Stimulated activated CD8-positive, alpha-beta memory T cell treated with anti-CD3 and anti-CD28 coated beads, Interleukin-4, amount 100 ng/mL, for 4 hours (primary cell): Measurements from ENCODE around the gene ANKRD24.
"Not testable (repeated sequence)": the region's sequence is repeated elsewhere in the genome, so short reads cannot be mapped to it uniquely, and the experiment has no call there.

Experiments used
- DNase-seq, 2 donors: peaks; one replicate each; pipeline ENCODE4 v3.0.0-alpha.2; 2020; ENCODE audit warnings: low read depth in 2 of 2, low spot score in 1 of 2

Gene ANKRD24

GRCh38 chr19:4197625-4198466, 15.4 kb downstream of the ANKRD24 start:
- no peak for DNase-seq

GRCh38 chr19:4198467-4199126, 16.1 kb downstream of the ANKRD24 start:
- no peak for DNase-seq

- DNase-seq, result no peak
These were observed 17.3 kb downstream of the ANKRD24 start for GRCh38 chr19:4199699-4200293.

GRCh38 chr19:4200940-4201542, 18.6 kb downstream of the ANKRD24 start:
- no peak for DNase-seq

- DNase-seq, result no peak
These were observed 19.3 kb downstream of the ANKRD24 start for GRCh38 chr19:4201798-4202197.

- no peak for DNase-seq
These were observed 24.5 kb downstream of the ANKRD24 start for GRCh38 chr19:4206818-4207484.

GRCh38 chr19:4208385-4209094, 26.1 kb downstream of the ANKRD24 start:
- DNase-seq, result no peak

GRCh38 chr19:4210166-4210731, 27.8 kb downstream of the ANKRD24 start:
- DNase-seq, result no peak

GRCh38 chr19:4213116-4213515, 30.6 kb downstream of the ANKRD24 start:
- no peak for DNase-seq

- DNase-seq, result no peak
These were observed 33.3 kb downstream of the ANKRD24 start for GRCh38 chr19:4215807-4216206.

GRCh38 chr19:4216846-4217245, 34.4 kb downstream of the ANKRD24 start:
- DNase-seq, result no peak

- no peak for DNase-seq
These were observed 35.2 kb downstream of the ANKRD24 start for GRCh38 chr19:4217429-4218264.

- not testable (repeated sequence) for DNase-seq
These were observed 36.0 kb downstream of the ANKRD24 start for GRCh38 chr19:4218523-4218922.

GRCh38 chr19:4220188-4220587, 37.7 kb downstream of the ANKRD24 start:
- no peak for DNase-seq

- no peak for DNase-seq
These were observed 42.0 kb downstream of the ANKRD24 start for GRCh38 chr19:4224470-4224869.

- DNase-seq, result no peak
These were observed 43.4 kb downstream of the ANKRD24 start for GRCh38 chr19:4225885-4226284.

- no peak for DNase-seq
These were observed 45.3 kb downstream of the ANKRD24 start for GRCh38 chr19:4227771-4228170.

- no peak for DNase-seq
These were observed 46.3 kb downstream of the ANKRD24 start for GRCh38 chr19:4228765-4229178.

GRCh38 chr19:4229179-4229931, 46.9 kb downstream of the ANKRD24 start, which contains the start of gene EBI3:
Gene EBI3, plus strand, starts transcription at chr19:4229523. Its CDS starts 28 bp downstream, at chr19:4229551.
- DNase-seq, result peak in 1 of 2 donors; percentile 22
